SKM-1 treated with dmso at 0.1 percent for 144 hours (cell line): ENCODE data around the gene POLR1H.

Experiments used
- DNase-seq: peaks from one replicate; lab custom pipeline; 2025; ENCODE audit not compliant: unreplicated experiment; lab: John Stamatoyannopoulos, UW

Gene POLR1H

GRCh38 chr6:30061858-30062458 is 893 bp downstream of the POLR1H start:
- no peak for DNase-seq

GRCh38 chr6:30062471-30063178 is 1.6 kb downstream of the POLR1H start:
- no peak for DNase-seq

DNA sequence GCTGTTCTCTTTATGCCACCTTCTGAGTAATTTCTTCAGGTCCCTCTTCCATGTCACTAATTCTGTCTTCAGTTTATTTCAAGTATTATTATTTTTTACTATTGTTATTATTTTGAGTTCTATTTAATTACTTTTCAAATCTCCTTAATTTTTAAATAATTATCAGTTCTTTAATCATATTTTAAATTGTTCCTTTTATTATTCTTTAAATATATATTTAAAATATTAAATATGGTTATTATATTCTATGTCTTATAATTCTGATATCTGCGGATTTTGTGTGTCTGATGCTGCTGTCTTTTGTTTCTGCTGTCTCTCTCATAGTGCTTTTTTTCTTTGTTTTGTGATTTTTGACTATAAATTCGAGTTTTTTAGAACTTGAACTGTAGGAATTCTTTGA is 2.2 kb downstream of the POLR1H start:
- DNase-seq = no peak

GRCh38 chr6:30066082-30066481 is 5.0 kb downstream of the POLR1H start:
- DNase-seq = no peak

- peak; percentile 99 for DNase-seq
These were observed 5.8 kb downstream of the POLR1H start, which contains the start of gene PPP1R11 for GRCh38 chr6:30066577-30067459. Gene PPP1R11 (plus strand): TSS chr6:30067198. CDS start chr6:30067411, 213 bp downstream.

DNA sequence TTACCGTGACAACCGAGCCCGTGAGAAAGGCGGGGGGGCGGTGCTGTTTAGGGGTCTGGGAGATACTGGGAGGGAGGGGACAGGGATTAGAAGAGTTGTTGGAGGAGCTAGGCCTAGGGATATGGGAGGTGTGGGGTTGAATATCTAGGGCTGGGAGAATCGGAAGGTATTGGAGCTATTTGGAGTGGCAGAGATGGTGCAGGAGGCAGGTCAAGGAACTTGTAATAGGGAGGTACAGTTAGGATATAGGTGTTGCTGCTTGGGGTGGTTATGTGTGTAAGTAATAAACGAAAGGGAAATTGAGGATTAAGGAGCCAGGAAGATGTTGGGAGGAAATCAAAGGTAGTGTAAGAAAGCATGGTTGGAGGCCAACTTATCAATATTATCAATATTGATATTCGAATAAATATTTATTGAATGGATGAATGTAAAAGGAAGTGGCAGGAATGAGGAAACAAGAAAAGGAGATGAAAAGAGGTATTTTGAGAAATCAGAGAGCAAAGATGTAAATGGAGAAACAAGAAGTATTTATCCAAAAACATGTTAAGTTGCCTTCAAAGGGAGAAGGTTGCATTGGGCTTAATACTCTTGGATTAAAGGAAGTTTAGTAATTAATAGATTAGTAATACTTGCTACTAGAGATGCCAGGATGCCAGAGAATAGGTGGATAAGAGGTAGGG is 6.5 kb downstream of the POLR1H start:
- DNase-seq = no peak

GRCh38 chr6:30071081-30071818 is 10.2 kb downstream of the POLR1H start:
- DNase-seq = no peak

DNA sequence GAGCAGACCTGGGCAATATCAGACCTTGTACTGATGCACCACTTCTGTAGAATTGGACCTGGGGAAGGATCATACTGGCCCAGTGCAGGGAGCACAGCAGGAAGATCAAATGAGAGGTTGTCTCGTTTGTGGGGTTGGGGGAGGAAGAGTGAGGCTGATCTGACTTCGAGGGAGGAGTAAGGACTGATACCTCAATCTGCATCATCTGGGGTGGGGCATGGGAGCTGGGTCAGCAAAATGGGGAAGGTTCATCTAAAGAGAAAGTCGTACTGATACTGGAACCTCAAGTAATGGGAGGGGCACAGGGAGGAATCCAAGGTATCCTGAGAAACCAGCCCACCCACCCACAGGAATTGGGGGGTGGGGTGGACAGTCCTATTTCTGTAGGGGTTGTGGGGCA is 10.8 kb downstream of the POLR1H start:
- no peak for DNase-seq

DNA sequence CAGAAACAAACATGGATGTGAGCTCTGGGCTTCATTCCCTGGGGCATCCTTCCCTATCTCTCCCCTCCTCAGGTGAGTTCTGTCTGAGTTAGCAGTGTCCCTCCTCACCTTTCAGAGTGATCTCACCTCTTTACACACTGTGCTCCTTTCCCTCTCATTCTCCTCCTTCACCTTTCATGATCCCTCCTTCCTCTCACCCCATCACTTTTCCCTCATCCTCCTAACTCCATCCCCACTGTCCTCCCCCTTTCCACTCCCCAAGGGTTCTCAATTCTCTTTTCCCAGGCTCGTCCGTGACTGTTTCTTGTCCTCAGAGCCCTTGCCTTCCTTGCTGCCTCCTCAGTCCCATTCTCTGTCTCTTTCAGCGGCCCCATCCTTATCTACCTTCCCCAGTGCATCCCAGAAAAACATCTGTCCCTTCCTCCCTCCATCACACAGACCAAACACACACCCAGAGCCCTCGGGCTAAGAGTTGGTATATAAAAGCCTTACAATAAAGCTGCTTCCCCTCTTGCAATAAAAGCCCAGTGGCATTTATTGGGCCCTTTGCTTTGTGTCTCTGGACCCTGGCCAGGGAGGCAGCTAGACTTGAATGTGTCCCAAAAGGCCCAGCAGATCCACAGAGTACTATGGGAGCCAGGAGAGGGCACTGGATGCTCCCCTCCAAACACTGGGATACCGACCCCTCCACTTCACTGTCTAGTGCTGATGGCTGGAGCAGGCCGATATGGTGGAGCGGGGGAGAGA is 12.6 kb downstream of the POLR1H start:
- DNase-seq = no peak

DNA sequence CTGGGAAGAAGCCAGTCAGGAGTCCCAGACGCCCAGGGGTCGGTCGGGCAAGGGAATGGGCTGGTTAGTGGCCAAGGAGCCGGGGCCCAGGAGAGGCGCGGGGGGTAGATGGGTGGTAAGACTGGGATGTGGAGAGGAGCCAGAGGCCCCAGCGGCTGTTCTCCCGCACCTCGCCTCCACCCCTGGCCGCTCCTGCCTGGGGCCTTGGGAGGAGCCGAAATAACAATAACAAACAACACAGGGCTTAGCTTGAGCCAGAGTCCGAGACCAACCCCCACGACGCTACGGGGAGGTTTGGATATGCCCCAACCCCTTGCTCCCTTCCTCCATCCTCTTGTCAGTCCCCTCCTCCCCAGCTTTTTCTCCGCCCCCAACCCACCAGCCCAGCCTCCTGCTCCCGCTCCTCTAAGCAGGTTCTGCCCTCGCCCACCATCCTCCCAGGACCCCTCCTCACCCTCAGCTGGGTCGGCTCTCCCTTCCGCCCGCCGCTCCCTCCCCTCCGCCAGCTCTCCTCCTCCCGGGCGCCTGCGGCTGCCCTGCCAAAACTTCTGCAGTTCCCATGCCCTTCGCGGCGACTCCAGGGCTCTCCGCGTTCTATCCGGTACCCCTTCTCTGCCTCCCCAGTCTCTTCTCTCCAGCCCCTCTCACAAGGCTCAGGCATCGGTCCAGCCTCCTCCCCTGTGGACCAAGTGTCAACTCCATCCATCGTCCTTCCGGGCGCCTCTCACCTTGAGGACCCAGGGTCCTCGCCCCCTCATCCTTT is 13.4 kb downstream of the POLR1H start:
- DNase-seq = no peak

DNA sequence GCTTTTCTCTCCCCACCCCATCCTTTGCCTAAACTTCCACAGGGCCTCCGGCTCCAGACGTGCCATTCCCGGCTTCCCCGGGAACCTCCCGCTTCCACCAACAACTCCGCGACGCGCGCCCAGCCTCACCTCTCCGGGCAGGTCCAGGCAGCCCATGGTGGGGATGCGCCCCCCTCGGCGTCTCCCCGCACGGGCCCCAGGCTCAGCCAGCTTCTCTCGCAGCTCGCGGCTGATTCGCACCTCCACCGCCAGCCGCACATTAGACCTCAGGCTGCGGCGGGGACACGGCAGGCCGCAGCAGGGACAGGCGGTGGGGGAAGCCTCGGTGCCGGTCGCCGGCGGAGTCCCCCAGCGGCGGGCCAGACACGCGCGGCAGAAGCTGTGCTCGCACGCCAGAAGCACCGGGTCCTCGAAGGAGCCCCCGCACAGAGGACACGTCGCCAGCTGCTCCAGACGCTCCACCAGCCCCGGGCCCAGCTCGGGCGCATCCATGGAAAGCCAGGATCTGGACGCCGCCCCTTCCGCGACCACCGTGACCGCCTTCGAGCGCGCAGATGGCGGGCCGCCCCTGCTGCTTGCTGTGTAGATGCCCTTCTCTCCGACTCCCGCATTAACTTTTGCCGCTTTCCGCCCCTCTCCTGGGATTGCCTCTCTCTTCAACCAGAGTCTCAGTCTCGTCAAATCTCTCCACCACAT is 14.2 kb downstream of the POLR1H start, which contains the start of gene RNF39:
TSS of gene RNF39 (minus strand) at position 676 of the 696 bp plus-strand sequence. CDS start at position 492, 184 bp downstream.
- DNase-seq = no peak

DNA sequence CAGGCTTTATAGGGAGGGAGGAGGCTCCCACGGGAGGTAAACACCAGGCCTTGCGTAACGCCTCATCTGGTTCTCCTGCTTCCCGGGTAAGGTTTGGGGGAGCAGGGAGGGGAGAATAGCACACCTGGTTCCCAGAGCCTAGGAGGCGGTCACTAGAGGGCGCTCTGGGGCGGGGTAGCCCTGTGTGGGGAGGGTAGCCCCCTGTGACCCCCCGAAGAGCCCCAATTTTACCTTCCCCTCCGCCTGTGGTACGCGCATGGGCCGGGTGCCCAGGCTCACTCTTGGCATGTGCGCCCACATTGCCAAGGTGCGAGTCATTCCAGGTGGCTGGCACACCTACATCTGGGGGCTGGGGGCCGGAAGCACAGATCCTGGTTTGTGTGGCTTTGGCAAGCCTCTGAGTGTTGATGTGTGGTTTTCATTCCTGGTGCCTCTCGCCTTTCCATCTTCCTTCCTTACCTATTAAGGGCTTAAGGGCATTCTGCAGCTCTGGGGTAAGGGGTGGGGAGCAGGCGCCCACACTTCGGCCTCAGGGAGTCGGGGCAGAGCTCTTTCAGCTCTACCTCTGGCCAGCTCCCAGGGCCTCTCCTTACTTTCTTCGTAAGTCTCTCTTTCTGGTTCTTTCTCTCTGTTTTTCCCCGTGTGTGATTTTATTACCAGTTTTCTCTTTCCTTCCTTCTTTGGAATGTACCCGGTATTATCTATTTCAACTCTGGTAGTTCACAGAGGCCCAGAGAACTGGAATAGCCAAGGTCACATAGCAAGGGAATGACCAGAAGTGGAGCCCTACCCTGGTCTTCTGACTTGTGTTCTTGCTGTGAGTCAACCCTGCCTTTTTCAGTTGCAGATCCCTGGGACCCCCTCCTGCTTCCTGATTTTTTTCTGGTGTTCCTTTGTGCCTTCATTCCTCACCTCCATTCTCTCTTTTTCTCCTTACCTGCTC is 15.0 kb downstream of the POLR1H start:
- no peak for DNase-seq

DNA sequence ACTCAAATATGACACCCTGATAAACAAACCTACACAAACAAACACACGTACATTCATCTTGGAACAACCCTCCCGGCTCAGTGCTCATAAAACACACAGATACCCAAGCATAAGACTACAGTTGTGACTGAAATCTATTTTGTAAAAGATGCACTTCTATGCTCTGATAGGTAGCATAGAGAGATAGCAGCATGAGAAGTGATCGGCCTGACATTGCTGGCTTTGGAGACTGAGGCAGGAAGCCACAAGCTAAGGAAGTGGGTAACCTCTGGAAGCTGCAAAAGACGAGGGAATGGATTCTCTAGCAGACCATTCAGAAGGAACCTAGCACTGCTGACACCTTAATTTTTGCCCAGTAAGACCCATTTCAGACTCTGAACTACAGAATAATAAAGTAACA is 16.2 kb downstream of the POLR1H start:
- DNase-seq = no peak

- no peak for DNase-seq
These were observed 26.8 kb downstream of the POLR1H start for GRCh38 chr6:30087876-30088275.

- DNase-seq = no peak
These were observed 30.7 kb downstream of the POLR1H start for GRCh38 chr6:30091577-30092381.

DNA sequence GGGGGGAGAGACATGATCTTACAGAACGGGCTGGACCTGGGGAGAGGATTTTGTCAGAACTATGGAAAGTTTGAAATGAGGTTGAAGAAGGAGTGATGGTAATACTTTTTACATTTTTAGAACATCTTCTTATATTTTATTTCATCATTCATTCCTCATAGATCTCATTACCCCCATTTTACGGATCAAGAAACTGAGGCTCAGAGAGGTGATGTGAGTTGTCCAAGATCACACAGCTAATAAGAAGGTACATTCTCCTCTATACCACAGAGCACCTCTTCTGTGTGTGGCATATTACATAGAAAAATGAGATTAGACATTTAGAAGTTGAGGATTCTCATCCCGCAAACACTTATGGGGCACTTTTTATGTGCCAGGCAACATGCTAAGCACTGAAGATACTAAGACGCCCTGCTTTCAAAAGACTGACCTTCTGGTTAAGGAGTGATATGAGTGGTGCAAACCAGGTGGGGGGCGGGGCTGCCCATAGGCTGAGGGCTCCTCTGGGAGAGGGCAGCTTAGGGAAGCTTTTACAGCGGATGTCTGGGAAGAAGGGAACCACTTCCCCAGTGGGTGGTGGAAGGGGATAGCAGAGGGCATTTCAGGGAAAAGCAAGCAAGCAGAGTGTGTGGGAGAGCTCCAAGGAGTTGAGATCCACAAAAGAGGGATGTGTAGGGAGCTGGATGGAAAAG is 31.9 kb downstream of the POLR1H start:
- no peak for DNase-seq
